ENCODE results near the gene KCNC1. TPM values are rescaled to one million over a fixed set of nuclear protein-coding genes. Genes with fewer than 3 reads are reported as not detected.

KCNC1 gene
- total RNA-seq: not detected

GRCh38 chr11:17734418-17734911, at the start of gene KCNC1:
TSS of gene KCNC1 (plus strand) at chr11:17734781. CDS start at chr11:17736003, 1,222 bp downstream.
- Mint-ChIP-seq H3K36me3 (ENCODE audit: low read depth) (no peaks in the 10 kb centered on the region), H3K27me3 (peaks cover 37% of the 10 kb centered on the region), H3K4me1 (peaks cover 5% of the 10 kb centered on the region), H3K4me3 (peak within 1 kb of the TSS; percentile 45), H3K27ac (no peak within 1 kb of the TSS), H3K9me3 (no peaks in the 10 kb centered on the region)
- no peak for ATAC-seq (replicated peaks)

GRCh38 chr11:17686231-17686980, 48.2 kb upstream of the KCNC1 start:
- H3K9me3 Mint-ChIP-seq: no peaks in the 10 kb centered on the region
- H3K4me3 Mint-ChIP-seq: no peak overlapping the region
- no peak for ATAC-seq (replicated peaks)
- H3K36me3 Mint-ChIP-seq (ENCODE audit: low read depth): no peaks in the 10 kb centered on the region
- H3K4me1 Mint-ChIP-seq: no peaks in the 10 kb centered on the region
- H3K27ac Mint-ChIP-seq: no peak overlapping the region
- peaks cover 21% of the 10 kb centered on the region for H3K27me3 Mint-ChIP-seq

GRCh38 chr11:17687946-17688670, 46.5 kb upstream of the KCNC1 start:
- no peak for ATAC-seq (replicated peaks)
- H3K9me3 Mint-ChIP-seq: no peaks in the 10 kb centered on the region
- H3K36me3 Mint-ChIP-seq (ENCODE audit: low read depth): no peaks in the 10 kb centered on the region
- H3K4me3 Mint-ChIP-seq: no peak overlapping the region
- H3K4me1 Mint-ChIP-seq: no peaks in the 10 kb centered on the region
- H3K27ac Mint-ChIP-seq: no peak overlapping the region
- H3K27me3 Mint-ChIP-seq: peaks cover 20% of the 10 kb centered on the region

GRCh38 chr11:17691550-17691949, 43.0 kb upstream of the KCNC1 start:
- Mint-ChIP-seq H3K9me3 (no peaks in the 10 kb centered on the region), H3K36me3 (ENCODE audit: low read depth) (no peaks in the 10 kb centered on the region), H3K4me1 (no peaks in the 10 kb centered on the region), H3K27me3 (peaks cover 43% of the 10 kb centered on the region), H3K27ac (no peak overlapping the region), H3K4me3 (no peak overlapping the region)
- ATAC-seq (replicated peaks): no peak

- H3K9me3 Mint-ChIP-seq: no peaks in the 10 kb centered on the region
- no peak overlapping the region for H3K4me3 Mint-ChIP-seq
- H3K27me3 Mint-ChIP-seq: peaks cover 44% of the 10 kb centered on the region
- H3K27ac Mint-ChIP-seq: no peak overlapping the region
- no peak for ATAC-seq (replicated peaks)
- H3K4me1 Mint-ChIP-seq: no peaks in the 10 kb centered on the region
- no peaks in the 10 kb centered on the region for H3K36me3 Mint-ChIP-seq (ENCODE audit: low read depth)
These were observed 42.6 kb upstream of the KCNC1 start for GRCh38 chr11:17691976-17692375.

- Mint-ChIP-seq H3K4me1 (no peaks in the 10 kb centered on the region), H3K27ac (no peak overlapping the region), H3K4me3 (no peak overlapping the region), H3K9me3 (no peaks in the 10 kb centered on the region), H3K36me3 (ENCODE audit: low read depth) (no peaks in the 10 kb centered on the region), H3K27me3 (peaks cover 46% of the 10 kb centered on the region)
- ATAC-seq (replicated peaks): no peak
These were observed 41.6 kb upstream of the KCNC1 start for GRCh38 chr11:17692931-17693330.

GRCh38 chr11:17693531-17693930, 41.0 kb upstream of the KCNC1 start:
- Mint-ChIP-seq H3K36me3 (ENCODE audit: low read depth) (no peaks in the 10 kb centered on the region), H3K4me3 (no peak overlapping the region), H3K27ac (no peak overlapping the region), H3K27me3 (peaks cover 51% of the 10 kb centered on the region), H3K4me1 (no peaks in the 10 kb centered on the region), H3K9me3 (no peaks in the 10 kb centered on the region)
- ATAC-seq (replicated peaks): no peak

GRCh38 chr11:17694494-17695110, 40.0 kb upstream of the KCNC1 start:
- Mint-ChIP-seq H3K36me3 (ENCODE audit: low read depth) (no peaks in the 10 kb centered on the region), H3K27ac (no peak overlapping the region), H3K27me3 (peaks cover 52% of the 10 kb centered on the region), H3K4me3 (no peak overlapping the region), H3K9me3 (no peaks in the 10 kb centered on the region), H3K4me1 (no peaks in the 10 kb centered on the region)
- no peak for ATAC-seq (replicated peaks)

- no peak for ATAC-seq (replicated peaks)
- H3K4me3 Mint-ChIP-seq: no peak overlapping the region
- no peaks in the 10 kb centered on the region for H3K9me3 Mint-ChIP-seq
- peaks cover 52% of the 10 kb centered on the region for H3K27me3 Mint-ChIP-seq
- H3K36me3 Mint-ChIP-seq (ENCODE audit: low read depth): no peaks in the 10 kb centered on the region
- H3K27ac Mint-ChIP-seq: no peak overlapping the region
- no peaks in the 10 kb centered on the region for H3K4me1 Mint-ChIP-seq
These were observed 38.8 kb upstream of the KCNC1 start for GRCh38 chr11:17695454-17696441.

GRCh38 chr11:17696741-17697140, 37.8 kb upstream of the KCNC1 start:
- H3K9me3 Mint-ChIP-seq: no peaks in the 10 kb centered on the region
- H3K27me3 Mint-ChIP-seq: peaks cover 47% of the 10 kb centered on the region

GRCh38 chr11:17697175-17697949, 37.2 kb upstream of the KCNC1 start:
- Mint-ChIP-seq H3K27me3 (peaks cover 42% of the 10 kb centered on the region), H3K4me1 (no peaks in the 10 kb centered on the region), H3K4me3 (no peak overlapping the region), H3K27ac (no peak overlapping the region), H3K36me3 (ENCODE audit: low read depth) (no peaks in the 10 kb centered on the region), H3K9me3 (no peaks in the 10 kb centered on the region)
- ATAC-seq (replicated peaks): no peak

More at GRCh38 chr11:17696741-17697140, 37.8 kb upstream of the KCNC1 start:
- H3K4me3 Mint-ChIP-seq: no peak overlapping the region
- no peak for ATAC-seq (replicated peaks)
- H3K27ac Mint-ChIP-seq: no peak overlapping the region
- H3K4me1 Mint-ChIP-seq: no peaks in the 10 kb centered on the region
- no peaks in the 10 kb centered on the region for H3K36me3 Mint-ChIP-seq (ENCODE audit: low read depth)

- no peak for ATAC-seq (replicated peaks)
- Mint-ChIP-seq H3K27me3 (peaks cover 31% of the 10 kb centered on the region), H3K9me3 (no peaks in the 10 kb centered on the region), H3K36me3 (ENCODE audit: low read depth) (no peaks in the 10 kb centered on the region), H3K27ac (no peak overlapping the region), H3K4me1 (no peaks in the 10 kb centered on the region), H3K4me3 (no peak overlapping the region)
These were observed 35.1 kb upstream of the KCNC1 start for GRCh38 chr11:17699147-17700114.

Data from activated T-helper 17 cell treated with anti-CD3 and anti-CD28 coated beads, Interleukin-2, amount 50 U/mL, for 72 hours (primary cell).